Measurements from ENCODE around the gene GPANK1.

The GPANK1 gene

DNA sequence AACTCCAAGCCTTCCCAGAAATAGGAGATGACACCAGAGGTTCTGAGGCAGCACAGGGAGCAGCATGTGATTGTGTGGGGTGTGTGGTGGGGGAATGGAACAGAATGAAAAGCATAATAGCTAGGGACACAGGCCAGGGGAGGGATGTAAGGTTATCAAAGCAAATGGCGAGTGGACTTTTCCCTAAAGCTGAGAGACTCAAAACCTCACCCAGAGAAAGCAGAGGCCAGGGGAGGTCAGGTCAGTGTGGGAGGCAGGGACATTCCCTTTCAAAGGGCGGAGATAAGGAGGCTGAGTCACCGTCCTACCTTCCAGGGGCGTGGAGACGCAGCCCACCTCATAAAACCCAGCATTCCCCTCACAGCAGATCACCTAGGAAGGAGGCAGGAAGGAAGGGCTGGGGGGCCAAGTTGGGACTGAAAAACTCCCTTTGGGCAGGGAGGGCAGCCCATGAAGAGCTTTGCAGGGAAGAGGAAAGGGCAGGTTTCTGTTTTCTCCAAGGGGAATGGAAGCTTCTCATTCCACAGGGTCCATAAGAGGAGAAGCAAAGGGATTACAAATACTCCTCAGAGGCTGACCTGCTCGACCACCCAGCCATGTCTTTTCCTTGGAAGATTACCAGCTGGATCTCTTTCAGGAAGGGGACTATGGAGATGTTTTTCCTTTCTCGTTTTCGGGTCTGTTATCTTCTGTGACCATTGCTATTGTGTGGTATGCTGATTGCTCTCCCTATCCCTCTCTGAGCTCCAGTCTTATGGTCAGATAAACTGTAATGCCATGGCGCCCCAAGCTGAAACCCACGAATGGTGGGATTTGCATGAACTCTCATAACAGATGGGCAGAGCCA lies 25.7 kb upstream of the GPANK1 start:
- DNase-seq: no peak

DNA sequence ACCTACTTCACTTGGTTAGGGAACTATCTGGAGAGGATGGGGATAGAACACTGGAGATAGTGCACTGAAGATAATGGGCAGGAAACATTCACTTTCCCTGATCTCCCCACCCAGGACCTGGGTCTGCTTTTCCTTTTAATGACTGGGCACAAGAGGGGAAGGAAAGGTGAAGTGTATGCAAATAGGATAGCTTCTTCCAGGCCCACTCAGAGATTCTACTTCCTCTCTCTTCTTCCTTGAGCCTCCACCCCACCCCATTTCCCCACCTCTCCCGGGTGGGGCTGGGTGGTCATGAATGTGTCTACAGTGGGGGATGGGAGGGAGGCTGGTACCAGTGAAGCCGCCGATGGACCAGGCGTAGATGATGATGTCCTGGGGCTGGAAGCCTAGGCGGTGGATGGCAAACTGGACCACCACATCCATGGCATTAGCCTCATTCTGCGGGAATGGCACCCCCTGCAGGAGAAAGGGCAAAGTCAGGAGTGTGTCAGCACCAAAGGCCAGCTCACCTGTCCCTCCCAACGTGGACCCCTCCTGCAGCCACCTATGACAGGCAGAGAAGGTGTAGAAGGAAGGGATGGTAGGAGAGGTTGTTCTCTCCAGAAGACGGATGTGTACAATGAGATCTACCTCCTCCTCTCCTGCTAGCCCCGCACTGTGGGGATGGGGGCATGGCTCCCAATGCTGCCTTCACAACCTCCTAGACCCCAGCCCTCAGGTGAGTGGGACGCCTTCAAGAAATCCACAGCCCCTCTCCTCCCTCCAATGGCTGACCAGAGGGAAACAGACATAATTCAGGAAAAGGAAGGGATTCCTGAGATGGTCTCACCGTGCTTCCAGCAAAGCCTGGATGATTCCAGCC lies 24.7 kb upstream of the GPANK1 start:
- no peak for DNase-seq

DNA sequence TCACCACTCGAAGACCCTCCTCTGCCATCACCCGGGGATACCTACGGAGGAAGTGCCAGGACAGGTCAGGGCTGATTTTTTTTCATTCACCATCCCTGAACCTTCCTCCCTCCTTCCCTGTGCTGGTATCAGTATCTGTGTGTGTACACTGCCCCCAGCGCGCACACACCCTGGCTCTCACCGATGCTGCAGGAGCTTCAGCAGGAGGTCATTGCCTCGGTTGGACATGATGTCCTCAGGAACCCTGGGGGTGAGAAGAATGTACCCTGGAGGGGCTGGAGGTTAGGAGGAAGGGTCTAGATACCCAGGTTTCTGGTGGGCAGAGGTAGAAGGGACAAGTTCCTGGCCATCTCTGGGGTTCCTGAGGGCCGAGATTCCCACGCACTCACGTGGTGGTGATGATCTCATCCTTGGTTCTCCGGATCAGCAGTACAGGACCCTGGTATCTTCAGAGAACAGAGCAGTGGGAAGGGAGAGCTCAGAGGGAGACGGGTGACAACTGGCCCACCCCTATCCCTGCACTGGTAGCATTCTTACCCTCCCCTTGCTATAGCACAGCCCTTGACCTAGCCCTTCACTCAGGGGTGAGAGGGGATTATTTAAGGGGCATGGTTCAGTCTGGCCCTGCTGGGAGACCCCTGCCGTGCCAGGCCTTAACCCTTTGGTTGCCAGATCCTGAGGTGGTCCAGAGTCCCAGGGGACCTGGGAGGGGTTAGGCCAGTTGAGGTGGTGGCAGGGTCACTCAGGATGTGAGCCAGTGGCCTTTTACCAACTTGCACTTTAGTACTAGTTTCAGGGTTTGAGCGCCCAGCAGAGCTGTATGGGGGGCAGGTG lies 23.3 kb upstream of the GPANK1 start:
- DNase-seq: no peak

DNA sequence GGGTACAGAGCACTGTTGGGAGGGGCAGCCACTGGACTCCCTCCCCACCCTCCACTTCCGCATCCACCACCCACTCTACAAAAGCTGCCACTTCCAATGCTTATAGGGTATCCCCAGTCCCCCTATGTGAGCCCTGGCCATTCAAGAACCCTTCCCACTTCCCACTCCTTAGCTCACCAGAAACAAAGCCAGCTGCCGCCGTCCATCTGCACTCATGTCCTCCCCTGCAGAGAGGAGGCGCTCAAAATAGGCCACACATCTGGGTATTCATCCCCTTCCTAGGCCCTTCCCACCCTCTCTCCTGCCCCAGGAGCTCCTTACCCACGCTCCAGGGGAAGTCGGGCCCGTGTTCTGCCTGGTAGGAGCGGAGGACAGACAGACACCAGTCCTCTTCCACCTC lies 22.5 kb upstream of the GPANK1 start:
- no peak for DNase-seq

DNA sequence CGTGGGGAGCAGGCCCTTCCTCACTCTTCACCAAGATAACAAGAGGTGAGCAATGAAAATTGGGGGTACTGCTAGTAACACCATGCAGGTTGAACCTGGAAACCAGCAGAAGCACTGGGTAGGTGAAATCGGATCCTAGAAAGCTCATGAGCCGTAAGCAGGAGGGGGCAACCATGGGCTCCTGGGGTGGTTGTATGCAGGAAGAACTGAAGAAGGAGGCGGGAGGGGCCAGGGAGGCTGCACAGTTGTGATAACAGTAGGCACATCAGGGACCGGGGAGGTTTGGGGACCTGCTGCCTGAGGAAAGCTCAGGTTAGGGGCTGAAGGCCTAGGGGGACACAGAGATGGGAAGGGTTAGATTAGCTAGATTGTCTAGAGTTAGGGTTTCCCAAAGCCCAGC lies 21.7 kb upstream of the GPANK1 start:
- no peak for DNase-seq

DNA sequence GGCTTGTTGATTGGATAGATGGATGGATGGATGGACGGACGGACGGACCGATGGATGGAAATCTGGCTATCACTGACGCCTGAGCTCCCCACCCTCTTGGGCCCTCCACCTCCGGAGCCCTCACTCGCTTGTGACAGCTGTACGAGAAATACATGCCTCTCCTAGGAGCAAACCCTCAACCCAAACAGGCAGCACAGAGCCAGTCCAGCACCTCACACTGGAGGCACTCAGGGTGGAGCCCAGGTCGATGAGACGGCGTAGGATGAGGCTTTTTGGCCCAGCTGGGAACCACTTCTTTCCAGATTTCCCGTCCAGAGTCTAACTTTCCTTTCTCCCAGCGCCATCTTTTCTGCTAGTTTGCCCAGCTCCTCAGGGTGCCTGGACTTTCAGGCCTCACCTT lies 18.8 kb upstream of the GPANK1 start:
- no peak for DNase-seq

DNA sequence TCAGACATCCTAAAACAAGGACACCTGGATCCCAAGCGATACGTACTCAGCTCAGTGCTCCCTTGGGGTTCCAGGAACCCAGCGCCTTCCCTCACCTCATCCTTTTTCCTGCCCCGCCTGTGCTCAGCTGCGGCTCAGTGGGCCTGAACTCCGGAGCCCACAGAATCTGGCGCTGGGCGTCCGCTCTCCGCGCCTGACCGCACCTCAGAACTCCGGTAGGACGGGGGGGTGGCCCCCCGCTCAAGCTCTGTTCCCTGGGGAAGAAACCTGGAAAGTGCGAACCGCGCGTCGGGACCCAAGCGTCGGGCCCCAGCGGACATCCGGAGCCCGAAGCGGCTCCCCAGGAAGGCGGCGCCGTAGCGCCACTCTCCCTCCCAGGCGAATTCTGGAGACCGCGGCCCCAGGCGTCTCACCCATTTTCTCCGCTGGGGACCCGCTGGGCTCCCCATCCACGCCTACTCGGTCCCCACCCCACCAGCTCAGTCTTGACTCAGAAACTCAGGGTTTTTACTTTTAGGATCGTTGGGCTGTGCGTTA lies 16.4 kb upstream of the GPANK1 start:
- DNase-seq: peak; percentile 34

DNA sequence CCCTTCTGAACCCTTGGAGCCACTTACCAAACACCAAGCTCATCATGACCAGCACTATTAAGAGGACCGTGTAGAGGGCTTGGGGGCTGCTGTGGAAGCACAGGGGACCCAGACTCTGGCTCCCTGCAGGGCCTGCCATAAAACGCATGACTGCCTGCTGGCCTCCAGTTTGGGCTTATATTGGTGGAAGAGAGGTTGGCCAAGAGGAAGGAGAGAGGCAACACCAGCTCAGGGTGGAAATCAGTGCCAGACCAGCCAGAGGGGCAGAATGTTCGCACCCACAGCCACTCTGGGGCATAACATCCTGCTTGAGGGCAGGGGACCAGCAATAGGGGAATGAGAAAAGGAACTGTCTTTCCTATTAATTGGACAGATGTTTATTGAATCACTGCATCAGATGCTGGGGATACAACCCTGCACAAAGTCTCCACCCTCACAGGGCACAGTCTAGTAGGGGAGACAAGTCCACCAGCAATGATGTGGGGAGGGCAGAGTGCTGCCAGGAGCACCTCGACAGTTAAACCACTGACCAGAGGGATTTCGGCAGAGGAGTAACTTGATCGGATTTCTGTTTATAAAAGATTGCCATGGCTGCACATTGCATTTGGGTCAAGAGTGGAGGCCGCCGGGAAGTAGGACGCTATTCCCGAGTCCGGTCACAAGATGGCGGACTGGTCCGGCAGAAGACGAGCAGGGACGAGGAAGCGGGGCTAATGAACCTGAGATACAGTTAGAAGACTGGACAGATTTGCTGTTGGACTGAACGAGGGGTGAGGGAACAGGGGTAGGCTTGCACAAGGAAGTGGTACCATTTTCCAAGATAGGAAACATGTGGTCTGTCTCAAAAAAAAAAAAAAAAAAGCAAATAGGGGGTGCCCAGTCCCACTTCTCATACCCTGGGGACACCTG lies 15.7 kb upstream of the GPANK1 start, which contains the start of gene LY6G5C:
LY6G5C (minus strand) TSS at position 842 of the 909 bp plus-strand sequence; CDS start at position 148, 694 bp downstream.
- DNase-seq: peak; percentile 33

DNA sequence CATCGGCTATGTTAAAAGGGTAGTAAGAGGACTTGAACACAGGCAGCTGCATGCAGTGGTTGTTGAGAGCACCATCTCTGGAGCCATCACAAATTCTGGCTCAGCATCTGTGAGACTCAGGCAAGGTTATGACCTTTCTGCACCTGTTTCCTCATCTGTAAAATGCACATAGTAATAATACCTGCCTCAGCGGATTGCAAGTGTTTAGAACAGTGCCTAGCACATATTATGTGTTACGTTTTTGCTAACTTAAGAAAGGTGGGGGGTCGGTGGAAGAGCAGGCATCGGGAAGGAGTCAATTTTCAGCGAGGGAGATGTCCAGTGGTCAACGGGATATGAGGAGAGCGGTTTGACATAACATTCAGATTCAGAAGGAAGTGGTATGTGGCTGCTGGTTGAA lies 13.2 kb upstream of the GPANK1 start:
- no peak for DNase-seq

DNA sequence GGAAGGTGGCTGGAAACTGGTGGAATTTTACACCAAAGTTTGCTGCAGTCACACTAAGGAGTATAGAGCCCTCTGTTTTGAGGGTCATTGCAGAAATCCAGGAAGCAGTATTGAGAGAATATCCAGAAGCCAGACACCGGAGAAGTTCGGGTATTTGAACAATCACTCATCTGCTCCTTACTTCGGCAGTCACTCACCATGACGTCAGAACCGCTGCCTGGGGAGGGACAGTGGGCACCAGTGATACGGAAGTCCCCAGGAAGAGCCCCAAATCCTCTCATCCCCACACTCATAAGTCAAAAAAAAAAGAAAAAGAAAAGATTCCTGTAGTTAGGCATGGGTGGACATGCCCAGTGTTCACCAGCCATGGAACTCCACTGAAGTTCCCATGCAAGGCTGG lies 12.1 kb upstream of the GPANK1 start:
- no peak for DNase-seq

DNA sequence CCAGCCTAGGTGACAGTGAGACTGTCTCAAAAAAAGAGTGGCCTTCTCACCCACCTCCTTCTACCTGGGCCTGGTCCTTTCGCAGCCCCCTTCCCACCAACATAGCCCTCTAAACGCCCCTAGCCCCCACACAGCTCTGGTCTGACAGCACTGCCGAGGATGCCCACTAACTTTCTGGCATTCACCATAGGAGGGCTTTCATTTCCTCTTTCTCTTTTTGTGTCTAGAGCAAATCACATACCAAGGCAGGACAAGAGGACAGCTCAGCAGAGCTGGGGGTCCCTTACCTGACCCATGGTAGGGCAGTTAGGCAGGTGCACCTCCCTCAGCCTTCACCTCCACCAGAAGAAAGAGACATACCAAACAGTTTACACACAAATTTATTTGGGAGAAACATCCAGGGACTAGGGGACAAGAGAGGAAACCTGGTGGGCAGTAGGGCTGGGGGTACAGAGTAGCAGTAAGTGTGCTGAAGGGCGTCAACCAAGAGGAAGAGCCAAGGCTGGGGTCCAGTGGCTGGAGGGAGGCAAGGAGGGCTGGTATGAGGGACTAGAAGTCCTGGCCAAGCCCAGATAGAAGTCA lies 11.6 kb upstream of the GPANK1 start:
- no peak for DNase-seq

DNA sequence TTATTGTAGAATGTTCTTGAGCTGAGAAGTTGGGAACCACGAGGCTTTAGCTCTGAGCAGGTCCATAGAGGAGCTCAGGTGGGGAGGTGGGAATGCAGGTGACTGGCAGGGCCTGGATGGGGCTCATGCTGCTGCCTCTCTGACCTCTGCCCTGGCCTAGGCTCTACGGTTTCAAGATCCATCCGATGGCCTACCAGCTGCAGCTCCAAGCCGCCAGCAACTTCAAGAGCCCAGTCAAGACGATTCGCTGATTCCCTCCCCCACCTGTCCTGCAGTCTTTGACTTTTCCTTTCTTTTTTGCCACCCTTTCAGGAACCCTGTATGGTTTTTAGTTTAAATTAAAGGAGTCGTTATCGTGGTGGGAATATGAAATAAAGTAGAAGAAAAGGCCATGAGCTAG lies 4.9 kb upstream of the GPANK1 start, which contains the start of gene LY6G5B:
LY6G5B (plus strand) TSS at position 301 of the 400 bp plus-strand sequence. CDS start 975 bp downstream, outside the sequence.
- no peak for DNase-seq

DNA sequence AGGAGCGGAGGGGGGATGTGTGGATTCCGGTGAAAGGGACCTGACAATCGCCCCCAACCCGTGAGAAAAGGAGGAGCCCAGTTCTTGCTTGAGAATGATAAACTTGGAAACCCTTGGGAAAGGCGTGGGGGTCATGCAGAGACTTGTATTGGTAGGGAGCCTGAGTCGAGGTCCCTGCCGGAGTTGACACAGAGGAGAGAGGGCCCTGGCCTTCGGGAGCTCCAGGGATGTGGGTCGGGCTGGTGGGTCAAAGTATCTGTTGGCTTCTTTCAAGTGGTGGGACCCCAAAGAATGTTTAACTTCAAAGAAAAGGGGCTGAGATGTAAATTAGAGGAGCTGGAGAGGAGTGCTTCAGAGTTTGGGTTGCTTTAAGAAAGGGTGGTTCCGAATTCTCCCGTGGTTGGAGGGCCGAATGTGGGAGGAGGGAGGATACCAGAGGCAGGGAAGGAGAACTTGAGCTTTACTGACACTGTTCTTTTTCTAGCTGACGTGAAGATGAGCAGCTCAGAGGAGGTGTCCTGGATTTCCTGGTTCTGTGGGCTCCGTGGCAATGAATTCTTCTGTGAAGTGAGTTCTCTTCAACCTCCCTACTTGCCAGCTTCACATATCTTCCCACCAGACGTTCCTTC lies 1.7 kb upstream of the GPANK1 start:
- no peak for DNase-seq

DNA sequence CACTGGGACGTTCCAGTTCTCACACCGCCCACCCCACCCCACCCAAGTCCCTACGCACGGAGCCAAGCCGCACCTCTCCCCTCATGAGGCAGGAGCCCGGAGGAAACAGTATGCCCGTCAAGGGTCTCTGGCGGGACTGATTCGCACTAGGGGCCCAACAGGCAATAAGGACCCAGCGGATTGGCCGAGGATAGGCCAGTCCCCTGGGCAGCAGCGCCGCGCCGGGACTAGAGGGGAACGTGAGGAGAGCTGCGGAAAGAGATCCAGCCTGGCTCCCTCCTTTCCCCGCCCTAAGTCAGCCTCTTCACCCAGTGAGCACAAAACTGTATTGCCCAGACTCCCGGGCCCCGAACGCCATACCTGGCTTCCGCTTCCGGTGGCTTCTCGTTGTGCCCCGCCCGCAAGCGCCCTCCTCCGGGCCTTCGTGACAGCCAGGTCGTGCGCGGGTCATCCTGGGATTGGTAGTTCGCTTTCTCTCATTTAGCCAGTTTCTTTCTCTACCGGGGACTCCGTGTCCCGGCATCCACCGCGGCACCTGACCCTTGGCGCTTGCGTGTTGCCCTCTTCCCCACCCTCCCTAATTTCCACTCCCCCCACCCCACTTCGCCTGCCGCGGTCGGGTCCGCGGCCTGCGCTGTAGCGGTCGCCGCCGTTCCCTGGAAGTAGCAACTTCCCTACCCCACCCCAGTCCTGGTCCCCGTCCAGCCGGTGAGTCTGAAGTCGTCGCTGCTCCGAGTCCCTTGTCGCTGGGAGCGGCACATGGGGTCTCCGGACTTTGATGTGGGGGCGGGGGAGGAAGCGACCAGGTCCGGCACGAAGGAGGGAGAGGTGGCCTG lies 922 bp upstream of the GPANK1 start, which contains the start of gene CSNK2B:
CSNK2B (plus strand) TSS at position 580 of the 836 bp plus-strand sequence. CDS start 752 bp downstream, outside the sequence.
- DNase-seq: peak; percentile 98

DNA sequence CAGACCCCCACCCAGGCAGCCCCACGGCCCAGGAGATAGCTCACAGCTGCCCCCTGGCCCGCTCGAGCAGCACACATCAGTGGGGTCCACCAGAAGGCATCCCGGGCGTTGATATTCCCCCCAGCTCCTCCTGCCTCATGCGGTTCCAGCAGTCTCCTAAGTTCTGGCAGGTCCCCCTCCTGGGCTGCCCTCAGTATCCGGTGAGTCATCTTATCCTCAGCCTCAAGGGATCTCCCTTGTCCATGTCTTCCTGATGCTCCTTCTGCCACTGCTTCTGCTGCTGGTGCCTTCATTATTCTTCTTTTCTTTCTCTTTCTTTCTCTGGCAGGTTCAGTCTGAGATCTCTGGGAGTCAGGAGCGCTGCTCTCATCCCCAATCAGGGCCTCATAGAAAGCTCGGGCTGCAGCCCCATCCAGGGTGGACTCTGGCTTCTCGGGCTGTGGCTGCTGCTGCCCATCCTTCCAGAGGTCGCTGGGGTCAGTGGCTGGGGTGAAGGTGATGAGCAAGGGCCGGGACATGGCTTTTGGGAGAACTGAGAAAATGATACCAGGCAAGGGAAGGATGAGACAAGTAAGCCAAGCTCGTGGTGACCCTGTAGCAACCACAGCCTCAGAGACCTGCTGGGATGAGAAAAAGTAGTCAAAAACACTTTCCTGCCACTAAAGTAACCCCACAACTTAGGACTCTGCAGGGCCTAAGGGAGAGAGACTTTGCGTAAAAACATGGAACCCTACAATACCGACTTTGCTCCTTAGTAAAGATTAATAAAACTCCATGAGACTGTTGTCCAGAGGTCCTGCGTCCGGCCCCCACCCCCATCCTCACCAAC lies 622 bp downstream of the GPANK1 start:
- DNase-seq: no peak

DNA sequence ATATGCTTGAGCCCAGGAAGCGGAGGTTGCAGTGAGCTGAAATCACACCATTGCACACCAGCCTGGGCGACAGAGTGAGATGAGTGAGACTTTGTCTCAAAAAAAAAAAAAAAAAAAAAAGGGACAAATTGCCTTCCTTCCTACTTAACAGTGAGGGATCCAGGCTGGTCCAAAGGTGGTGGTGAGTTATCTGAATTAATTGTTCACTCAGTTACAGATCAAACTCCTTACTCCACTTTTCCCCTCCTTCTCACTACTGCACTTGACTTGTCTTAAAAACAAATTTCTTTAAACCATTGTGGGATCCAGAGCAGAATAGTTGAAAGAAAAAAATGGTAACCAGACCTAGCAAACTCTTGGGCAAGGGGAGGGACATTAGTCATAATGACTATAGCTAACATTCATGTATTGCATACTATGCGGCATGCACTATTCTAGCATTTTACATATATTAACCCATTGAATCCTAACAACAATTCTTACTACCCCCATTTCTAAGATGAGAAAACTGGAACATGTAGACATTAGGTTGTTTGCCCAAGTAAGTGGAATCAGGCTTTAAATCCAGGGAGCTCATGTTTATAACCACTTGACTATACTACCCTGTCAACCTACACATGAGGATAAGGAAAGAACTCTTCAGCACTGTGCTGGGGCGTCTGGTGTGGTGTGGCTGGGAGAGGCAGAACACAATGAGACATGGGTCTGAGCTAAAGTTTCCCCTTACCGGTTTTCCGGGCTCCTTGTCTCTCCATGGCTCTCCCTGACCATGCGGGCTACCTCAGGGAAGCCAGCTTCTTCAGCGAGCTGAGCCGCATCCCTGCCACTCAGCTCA lies 1.5 kb downstream of the GPANK1 start:
- no peak for DNase-seq

DNA sequence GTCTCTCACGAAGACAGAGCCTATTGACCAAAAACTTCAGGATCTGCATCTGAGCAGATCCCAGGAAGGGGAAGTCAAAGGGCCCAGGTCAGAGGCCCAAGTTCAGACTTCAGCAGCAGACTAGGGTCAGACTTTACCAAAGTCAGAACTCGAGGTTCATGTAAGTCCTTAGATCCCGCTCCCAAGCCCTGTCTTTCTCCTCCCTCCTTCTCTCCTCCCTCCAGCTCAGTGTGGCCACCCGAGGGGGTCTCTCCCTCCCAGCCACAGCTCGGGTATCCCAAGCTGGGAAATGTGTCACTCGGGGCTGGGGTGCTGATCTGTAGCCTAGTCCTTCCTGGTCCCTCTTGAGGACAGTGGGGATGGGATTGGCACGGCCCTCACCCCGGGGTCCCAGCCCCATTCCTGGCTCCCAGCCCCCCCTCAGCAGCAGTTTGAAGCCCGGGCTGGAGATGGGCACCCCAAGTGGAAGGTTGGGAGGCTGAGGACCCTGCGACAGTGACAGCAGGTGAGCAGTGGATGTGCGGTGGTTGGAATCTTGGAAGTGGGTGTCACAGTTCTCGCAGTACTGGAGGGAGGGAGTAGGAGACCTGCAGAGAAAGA lies 2.6 kb downstream of the GPANK1 start:
- no peak for DNase-seq

All from central memory CD4-positive, alpha-beta T cell (primary cell).